Left ventricle myocardium inferior (tissue), 1 donor: ENCODE results near the gene CLDN18. TPM values are rescaled to one million over a fixed set of nuclear protein-coding genes. Genes with fewer than 3 reads are reported as not detected.

Experiments
- DNase-seq: peaks from one replicate; pipeline ENCODE4 v3.0.0-alpha.2; 2020
- H3K27ac ChIP-seq: fragments of 200-600 bp; replicated peaks from 2 replicates; pipeline ENCODE4 v1.8.0; 2021
- H3K27me3 ChIP-seq: fragments of 200-600 bp; 2 replicates; pipeline ENCODE4 v1.8.0; 2021; ENCODE audit warnings: low read depth
- H3K36me3 ChIP-seq: fragments of 200-600 bp; 2 replicates; pipeline ENCODE4 v1.8.0; 2021
- H3K4me1 ChIP-seq: fragments of 200-600 bp; 2 replicates; pipeline ENCODE4 v1.8.0; 2021
- H3K4me3 ChIP-seq: fragments of 200-600 bp; 2 replicates; pipeline ENCODE4 v1.8.0; 2021; ENCODE audit warnings: mild to moderate bottlenecking, moderate library complexity
- H3K9me3 ChIP-seq: fragments of 200-600 bp; replicated peaks from 2 replicates; pipeline ENCODE4 v1.8.0; 2021
- CTCF ChIP-seq: fragments of 200-600 bp; IDR thresholded peaks from 2 replicates; pipeline ENCODE4 v1.8.0; 2021; ENCODE audit warnings: antibody characterized with exemption, mild to moderate bottlenecking, borderline replicate concordance
- intact Hi-C: fragments of 100-400 bp; cut with micrococcal nuclease; formaldehyde crosslinking; loops from one replicate; pipeline ENCODE4 v1.11.0; 2022
- long read RNA-seq: library from polyadenylated mRNA; unstranded; transcript quantifications from one replicate; pipeline ENCODE4 v2.0.0, GENCODE V29; 2021
- total RNA-seq: library from RNA; stranded (reverse); fragmentation: NEBNext Ultra II Directional; extraction: Animal tissue kit (Norgen Biotek cat#: 25700); gene quantifications from one replicate; pipeline ENCODE4 v1.2.1, GENCODE V29; 2021
- donor health status: DM: no; HTN: yes; CAD: no; lungs with severe emphysema.

Gene CLDN18
- total RNA-seq, result not detected
- long read RNA-seq, result 0 reads

GRCh38 chr3:138009476-138010272, at the start of gene CLDN18:
TSS of gene CLDN18 (plus strand) at chr3:138010165. CDS start at chr3:138010226, 61 bp downstream.
- no peaks in the 10 kb centered on the region for H3K36me3 ChIP-seq
- TF ChIP-seq CTCF, result no peak
- H3K27me3 ChIP-seq, result no peaks in the 10 kb centered on the region
- intact Hi-C loops, result no loop called here
- H3K4me1 ChIP-seq, result peaks cover 14% of the 10 kb centered on the region
- no peak within 1 kb of the TSS for H3K27ac ChIP-seq
- H3K9me3 ChIP-seq, result no peaks in the 10 kb centered on the region
- peak; percentile 14 for DNase-seq
- H3K4me3 ChIP-seq, result no peak within 1 kb of the TSS

- no peak for TF ChIP-seq CTCF
These were observed 47.7 kb upstream of the CLDN18 start for GRCh38 chr3:137962251-137962650.

GRCh38 chr3:137963463-137963862, 46.5 kb upstream of the CLDN18 start:
- H3K27ac ChIP-seq, result no peak overlapping the region
- no peaks in the 10 kb centered on the region for H3K36me3 ChIP-seq
- H3K27me3 ChIP-seq, result no peaks in the 10 kb centered on the region
- no peak for DNase-seq
- H3K9me3 ChIP-seq, result no peaks in the 10 kb centered on the region
- intact Hi-C loops, result no loop called here
- no peak for TF ChIP-seq CTCF
- no peaks in the 10 kb centered on the region for H3K4me1 ChIP-seq
- no peak overlapping the region for H3K4me3 ChIP-seq

More at GRCh38 chr3:137962251-137962650, 47.7 kb upstream of the CLDN18 start:
- no peaks in the 10 kb centered on the region for H3K27me3 ChIP-seq
- DNase-seq, result no peak
- no peak overlapping the region for H3K27ac ChIP-seq
- no peaks in the 10 kb centered on the region for H3K36me3 ChIP-seq
- no peaks in the 10 kb centered on the region for H3K4me1 ChIP-seq
- intact Hi-C loops, result no loop called here
- H3K9me3 ChIP-seq, result no peaks in the 10 kb centered on the region
- no peak overlapping the region for H3K4me3 ChIP-seq

GRCh38 chr3:137970914-137971831, 38.8 kb upstream of the CLDN18 start:
- Histone ChIP-seq H3K9me3 (no peaks in the 10 kb centered on the region), H3K36me3 (no peaks in the 10 kb centered on the region), H3K4me1 (no peaks in the 10 kb centered on the region), H3K4me3 (no peak overlapping the region), H3K27me3 (peaks cover 9% of the 10 kb centered on the region), H3K27ac (no peak overlapping the region)
- intact Hi-C loops, result no loop called here
- peak; percentile 84 for TF ChIP-seq CTCF
- DNase-seq, result peak; percentile 69

GRCh38 chr3:137972396-137972795, 37.6 kb upstream of the CLDN18 start:
- Histone ChIP-seq H3K27me3 (peaks cover 9% of the 10 kb centered on the region), H3K4me1 (no peaks in the 10 kb centered on the region), H3K9me3 (no peaks in the 10 kb centered on the region), H3K27ac (no peak overlapping the region), H3K36me3 (no peaks in the 10 kb centered on the region), H3K4me3 (no peak overlapping the region)
- no peak for TF ChIP-seq CTCF
- intact Hi-C loops, result no loop called here
- no peak for DNase-seq
